Common myeloid progenitor, CD34-positive (primary cell): Measurements from ENCODE around the gene CLEC16A.
A peak's percentile ranks its signal among the peaks of the same experiment; 100 is the strongest.

Source experiments
- CTCF ChIA-PET: fragments of 350-600 bp; sonication (Branson Sonifier 250); formaldehyde crosslinking; loops from one replicate; lab custom pipeline; 2021; ENCODE audit warnings: antibody characterized with exemption; lab: Charles Lee
- POLR2A ChIA-PET: fragments of 350-600 bp; sonication (Branson Sonifier 250); formaldehyde crosslinking; loops from one replicate; lab custom pipeline; 2021; ENCODE audit warnings: antibody characterized with exemption; lab: Charles Lee
- DNase-seq, 3 donors: peaks; one replicate each; pipeline versions ENCODE4 v3.0.0 to v3.0.0-alpha.2; 2013
- H3K27ac ChIP-seq, 2 experiments: 1 replicate in 1 of 2; 2 replicates in 1 of 2; pipeline ENCODE4 v1.7.0; 2013; ENCODE audit warnings: inconsistent platforms in 2 of 2, low read length in 2 of 2, mild to moderate bottlenecking in 2 of 2, low read depth in 1 of 2, moderate library complexity in 1 of 2; ENCODE audit not compliant: severe bottlenecking in 2 of 2, insufficient read depth in 1 of 2, poor library complexity in 1 of 2
- H3K27me3 ChIP-seq, 5 experiments: replicated peaks in 2 of 5; 1 replicate in 3 of 5; 2 replicates in 2 of 5; pipeline versions ENCODE4 v1.6.1 to v1.7.0; 2013; ENCODE audit warnings: low read length in 4 of 5, mild to moderate bottlenecking in 2 of 5, moderate library complexity in 2 of 5, inconsistent platforms in 1 of 5; ENCODE audit not compliant: insufficient read depth in 5 of 5, control insufficient read depth in 4 of 5
- H3K36me3 ChIP-seq, 4 experiments: 1 replicate in 2 of 4; 2 replicates in 2 of 4; pipeline versions ENCODE4 v1.6.1 to v1.7.0; 2013; ENCODE audit warnings: low read length in 3 of 4, control low read depth in 1 of 4, mild to moderate bottlenecking in 1 of 4; ENCODE audit not compliant: control insufficient read depth in 4 of 4, insufficient read depth in 4 of 4
- H3K4me1 ChIP-seq, 4 experiments: 1 replicate in 3 of 4; 2 replicates in 1 of 4; pipeline versions ENCODE4 v1.6.1 to v1.7.1; 2013; ENCODE audit warnings: low read length in 3 of 4, mild to moderate bottlenecking in 3 of 4, control low read depth in 1 of 4, inconsistent platforms in 1 of 4, moderate library complexity in 1 of 4; ENCODE audit not compliant: control insufficient read depth in 4 of 4, insufficient read depth in 4 of 4; ENCODE audit errors: control extremely low read depth in 1 of 4
- H3K4me3 ChIP-seq, 7 experiments: 1 replicate in 4 of 7; 2 replicates in 3 of 7; pipeline versions ENCODE4 v1.5.1 to v1.7.0; 2013; ENCODE audit warnings: mild to moderate bottlenecking in 7 of 7, low read length in 6 of 7, moderate library complexity in 6 of 7, inconsistent platforms in 2 of 7, low read depth in 2 of 7, control low read depth in 1 of 7; ENCODE audit not compliant: insufficient read depth in 4 of 7, control insufficient read depth in 1 of 7; ENCODE audit errors: extremely low read depth in 1 of 7
- H3K9me3 ChIP-seq, 5 experiments: 1 replicate in 4 of 5; 2 replicates in 1 of 5; pipeline versions ENCODE4 v1.6.1 to v1.7.1; 2013; ENCODE audit warnings: low read length in 4 of 5, mild to moderate bottlenecking in 2 of 5, inconsistent platforms in 1 of 5, low read depth in 1 of 5, moderate library complexity in 1 of 5; ENCODE audit not compliant: control insufficient read depth in 4 of 5, insufficient read depth in 2 of 5; ENCODE audit errors: control extremely low read depth in 1 of 5
- WGBS: methylation state at CpG from one replicate; pipeline ENCODE4 v1.1.5; 2013; ENCODE audit not compliant: insufficient coverage; 5-methylcytosine and 5-hydroxymethylcytosine counted together

CLEC16A gene

DNA sequence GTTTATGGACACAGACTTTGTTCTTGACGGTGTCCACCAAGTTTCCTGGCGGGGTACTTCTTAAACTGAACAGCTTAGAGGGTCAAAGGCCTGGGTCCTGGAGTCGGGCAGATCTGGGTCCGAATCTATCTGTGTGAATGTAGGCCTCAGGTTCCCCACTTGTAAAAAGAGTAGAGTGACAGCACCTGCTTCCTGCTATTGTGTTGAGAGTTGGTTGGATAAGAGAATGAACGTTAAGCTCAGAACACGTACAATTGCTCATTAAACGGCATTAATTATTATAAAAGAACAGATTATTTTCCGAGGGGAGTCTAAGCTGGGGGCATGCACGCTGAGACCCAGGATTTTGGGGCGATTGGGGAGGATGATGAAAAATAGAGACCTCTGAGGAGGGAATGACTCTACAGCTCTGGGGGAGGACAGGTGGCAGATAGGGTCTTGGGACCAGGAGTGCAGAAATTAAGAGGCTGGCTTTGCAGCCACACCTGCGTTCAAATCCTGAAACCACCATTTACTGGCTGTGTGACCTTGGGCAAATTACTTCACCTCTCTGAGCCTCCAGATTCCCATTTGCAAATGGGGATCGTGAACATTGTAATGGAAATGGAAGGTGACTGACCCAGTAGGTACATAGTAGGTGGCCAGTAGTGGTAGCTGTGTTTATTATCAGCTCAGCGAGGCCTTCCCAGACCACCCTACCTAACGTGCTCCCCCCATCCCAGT, 862 bp downstream of the CLEC16A start:
- ChIA-PET CTCF (interaction anchor here (1.3 to 1.6 kb wide), 3 partner anchors 12 to 19 kb away, joined by 4 to 5 read pairs (median 5); no protein-coding TSS in a partner anchor), POLR2A (interaction anchor here (0.6 kb wide), 1 partner anchor 340 kb away, joined by 3 read pairs; no protein-coding TSS in a partner anchor)
- Histone ChIP-seq H3K27me3 (no peaks in the 10 kb centered on the region), H3K4me1 (peaks cover 11 to 62% (median 48%) of the 10 kb centered on the region in 4 experiments), H3K4me3 (peak overlapping the region; percentile 73 to 91 (median 86)), H3K9me3 (no peaks in the 10 kb centered on the region), H3K36me3 (no peaks in the 10 kb centered on the region), H3K27ac (peak overlapping the region; percentile 43 to 74)
- 42% methylated on average over 8 of the region's 14 CpGs for WGBS
- DNase-seq: peak in 1 of 3 donors; percentile 37

DNA sequence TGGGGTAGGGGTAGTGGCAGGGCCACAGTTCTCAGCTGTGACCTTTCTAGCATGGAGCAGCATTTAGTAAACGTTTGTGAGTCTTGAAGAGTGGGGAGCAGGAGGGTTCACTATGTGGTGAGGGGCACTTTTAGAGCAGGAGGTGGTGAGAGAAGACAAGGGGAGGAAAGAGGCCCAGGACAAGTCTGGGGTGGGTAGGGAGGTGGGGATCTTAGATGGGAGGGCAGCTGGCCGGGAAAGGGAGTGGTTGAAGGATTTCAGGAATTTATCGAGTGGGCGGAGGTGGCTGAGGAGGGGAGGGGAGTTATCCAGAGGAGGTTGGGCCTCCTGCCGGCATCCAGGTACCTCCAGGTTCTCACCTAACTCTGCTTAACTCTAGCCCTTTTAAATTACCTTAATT, 1.9 kb downstream of the CLEC16A start:
- WGBS: 80% methylated on average over 2 of the region's 5 CpGs
- H3K27ac ChIP-seq: no peak overlapping the region
- no peak overlapping the region for H3K4me3 ChIP-seq
- H3K27me3 ChIP-seq: no peaks in the 10 kb centered on the region
- ChIA-PET CTCF (interaction anchor here (9.6 kb wide), 1 partner anchor 18 kb away, joined by 118 read pairs; no protein-coding TSS in a partner anchor), POLR2A (no interaction called here)
- no peak for DNase-seq
- peaks cover 5 to 52% (median 37%) of the 10 kb centered on the region in 4 experiments for H3K4me1 ChIP-seq
- H3K36me3 ChIP-seq: no peaks in the 10 kb centered on the region
- no peaks in the 10 kb centered on the region for H3K9me3 ChIP-seq

GRCh38 chr16:10947211-10947787, 2.9 kb downstream of the CLEC16A start:
- no peak for DNase-seq
- ChIA-PET CTCF (interaction anchor here (1.5 to 9.6 kb wide), 3 partner anchors 9 to 18 kb away, joined by 4 to 118 read pairs (median 5); no protein-coding TSS in a partner anchor), POLR2A (no interaction called here)
- 97% methylated on average over 9 of the region's 10 CpGs for WGBS
- H3K27ac ChIP-seq: no peak overlapping the region
- H3K27me3 ChIP-seq: no peaks in the 10 kb centered on the region
- no peaks in the 10 kb centered on the region for H3K36me3 ChIP-seq
- H3K9me3 ChIP-seq: no peaks in the 10 kb centered on the region
- no peak overlapping the region for H3K4me3 ChIP-seq
- peaks cover 5 to 48% (median 33%) of the 10 kb centered on the region in 4 experiments for H3K4me1 ChIP-seq

GRCh38 chr16:10949424-10949970, 5.1 kb downstream of the CLEC16A start:
- DNase-seq: peak; percentile 73 to 91 (median 88)
- Histone ChIP-seq H3K4me3 (no peak overlapping the region), H3K4me1 (peaks cover 8 to 41% (median 31%) of the 10 kb centered on the region in 4 experiments), H3K27me3 (no peaks in the 10 kb centered on the region), H3K36me3 (no peaks in the 10 kb centered on the region), H3K9me3 (no peaks in the 10 kb centered on the region), H3K27ac (no peak overlapping the region)
- CTCF ChIA-PET: interaction anchor here (0.6 to 9.6 kb wide), 13 partner anchors 7 to 762 kb away, joined by 3 to 118 read pairs (median 3); no protein-coding TSS in a partner anchor
- 59% methylated on average over 4 of the region's 7 CpGs for WGBS
- POLR2A ChIA-PET: interaction anchor here (1.2 kb wide), 1 partner anchor 302 kb away, joined by 3 read pairs; no protein-coding TSS in a partner anchor

- CTCF ChIA-PET: interaction anchor here (1.1 to 9.6 kb wide), 7 partner anchors 8 to 348 kb away, joined by 3 to 118 read pairs (median 6); no protein-coding TSS in a partner anchor
- Histone ChIP-seq H3K27me3 (no peaks in the 10 kb centered on the region), H3K27ac (no peak overlapping the region), H3K36me3 (no peaks in the 10 kb centered on the region), H3K4me1 (peaks cover 7 to 46% (median 31%) of the 10 kb centered on the region in 4 experiments), H3K9me3 (no peaks in the 10 kb centered on the region), H3K4me3 (no peak overlapping the region)
- no peak for DNase-seq
- WGBS: 100% methylated on average over 3 of the region's 5 CpGs
- POLR2A ChIA-PET: interaction anchor here (0.6 to 1.2 kb wide), 2 partner anchors 12 to 301 kb away, joined by 3 to 6 read pairs; no protein-coding TSS in a partner anchor
Observed at GRCh38 chr16:10950393-10950792, 6.0 kb downstream of the CLEC16A start.

GRCh38 chr16:10951026-10951425, 6.7 kb downstream of the CLEC16A start:
- WGBS: 100% methylated on average over 4 of the region's 4 CpGs
- no peaks in the 10 kb centered on the region for H3K9me3 ChIP-seq
- ChIA-PET CTCF (interaction anchor here (1.0 to 9.6 kb wide), 5 partner anchors 8 to 447 kb away, joined by 3 to 118 read pairs (median 7); no protein-coding TSS in a partner anchor), POLR2A (interaction anchor here (1.2 kb wide), 1 partner anchor 301 kb away, joined by 3 read pairs; no protein-coding TSS in a partner anchor)
- no peaks in the 10 kb centered on the region for H3K27me3 ChIP-seq
- DNase-seq: no peak
- no peak overlapping the region for H3K27ac ChIP-seq
- H3K4me1 ChIP-seq: peaks cover 8 to 46% (median 30%) of the 10 kb centered on the region in 4 experiments
- no peak overlapping the region for H3K4me3 ChIP-seq
- no peaks in the 10 kb centered on the region for H3K36me3 ChIP-seq
